T-helper 2 cell treated with Interferon-gamma antibody and Interleukin-4, amounts not matched to agents 5 μg/mL and 100 μg/mL, for 36 hours (primary cell): Measurements from ENCODE around the gene ZNRF1.
"Not testable (repeated sequence)": the region's sequence is repeated elsewhere in the genome, so short reads cannot be mapped to it uniquely, and the experiment has no call there.

Source experiments
- DNase-seq: peaks from one replicate; pipeline ENCODE4 v3.0.0; 2021; ENCODE audit warnings: low spot score
- H3K27ac Mint-ChIP-seq: one replicate; pipeline ENCODE4 v1.8.0; 2021; ENCODE audit warnings: mild to moderate bottlenecking, mixed read lengths
- H3K27me3 Mint-ChIP-seq: one replicate; pipeline ENCODE4 v1.8.0; 2021; ENCODE audit warnings: low read depth, mixed read lengths
- H3K36me3 Mint-ChIP-seq: one replicate; pipeline ENCODE4 v1.8.0; 2021; ENCODE audit warnings: low read depth, mixed read lengths
- H3K4me1 Mint-ChIP-seq: one replicate; pipeline ENCODE4 v1.8.0; 2021; ENCODE audit warnings: low read depth, mixed read lengths
- H3K4me3 Mint-ChIP-seq: one replicate; pipeline ENCODE4 v1.8.0; 2022; ENCODE audit warnings: mild to moderate bottlenecking, moderate library complexity, mixed read lengths
- H3K9me3 Mint-ChIP-seq: one replicate; pipeline ENCODE4 v1.8.0; 2021; ENCODE audit warnings: mixed read lengths

ZNRF1 gene

DNA sequence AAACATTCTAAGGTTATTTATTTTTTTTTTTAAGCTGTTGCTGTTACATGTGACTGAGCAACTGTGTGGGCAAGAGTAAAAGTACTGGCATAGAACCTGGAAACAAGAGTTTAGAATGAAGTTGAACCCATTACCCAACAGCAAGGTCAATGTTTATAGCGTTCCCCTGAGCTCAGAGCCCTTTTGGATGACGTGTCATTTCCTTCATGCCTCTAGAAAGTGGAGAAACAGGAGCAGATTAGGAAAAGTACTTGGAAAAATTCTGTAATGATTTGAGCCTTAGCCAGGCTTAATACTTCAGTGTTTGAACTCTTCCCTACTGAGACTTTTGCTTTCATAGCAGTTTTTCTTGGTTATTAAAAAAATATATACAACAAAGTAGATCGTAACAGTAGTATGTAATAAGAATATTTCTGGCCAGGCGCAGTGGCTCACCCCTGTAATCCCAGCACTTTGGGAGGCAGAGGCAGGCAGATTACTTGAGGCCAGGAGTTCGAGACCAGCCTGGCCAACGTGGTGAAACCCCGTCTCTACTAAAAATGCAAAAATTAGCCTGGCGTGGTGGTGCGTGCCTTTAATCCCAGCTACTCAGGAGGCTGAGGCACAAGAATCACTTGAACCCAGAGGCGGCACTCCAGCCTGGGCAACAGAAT lies 27.5 kb downstream of the ZNRF1 start:
- DNase-seq, H3K4me3 Mint-ChIP-seq, H3K27me3 Mint-ChIP-seq, H3K27ac Mint-ChIP-seq: not testable (repeated sequence)
- Mint-ChIP-seq H3K4me1 (peaks cover 13% of the 10 kb centered on the region), H3K36me3 (peaks cover 12% of the 10 kb centered on the region), H3K9me3 (peaks cover 10% of the 10 kb centered on the region)

DNA sequence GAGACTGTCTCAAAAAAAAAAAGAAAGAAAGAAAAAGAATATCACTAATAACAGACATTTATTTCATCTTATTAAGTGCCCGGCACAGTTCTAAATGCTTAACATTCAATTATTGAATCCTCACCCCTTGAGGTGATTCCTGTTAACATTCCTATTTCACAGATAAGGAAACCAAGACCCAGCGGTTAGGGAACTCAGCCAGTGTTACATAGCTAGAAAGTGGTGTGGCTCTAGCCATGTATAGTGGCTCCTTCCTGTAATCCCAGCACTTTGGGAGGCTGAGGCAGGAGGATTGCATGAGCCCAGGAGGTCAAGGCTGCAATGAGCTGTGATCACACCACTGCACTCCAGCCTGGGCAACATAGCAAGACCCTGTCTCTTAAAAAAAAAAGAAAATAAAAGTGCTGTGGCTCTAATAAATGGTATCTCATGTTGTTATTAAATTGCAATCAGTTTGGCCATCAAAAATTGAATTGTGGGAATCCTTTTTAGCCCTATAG lies 28.1 kb downstream of the ZNRF1 start:
- Mint-ChIP-seq H3K36me3 (peaks cover 7% of the 10 kb centered on the region), H3K4me3 (no peak overlapping the region), H3K27ac (no peak overlapping the region), H3K9me3 (peaks cover 5% of the 10 kb centered on the region), H3K27me3 (no peaks in the 10 kb centered on the region), H3K4me1 (peaks cover 13% of the 10 kb centered on the region)
- DNase-seq = no peak

DNA sequence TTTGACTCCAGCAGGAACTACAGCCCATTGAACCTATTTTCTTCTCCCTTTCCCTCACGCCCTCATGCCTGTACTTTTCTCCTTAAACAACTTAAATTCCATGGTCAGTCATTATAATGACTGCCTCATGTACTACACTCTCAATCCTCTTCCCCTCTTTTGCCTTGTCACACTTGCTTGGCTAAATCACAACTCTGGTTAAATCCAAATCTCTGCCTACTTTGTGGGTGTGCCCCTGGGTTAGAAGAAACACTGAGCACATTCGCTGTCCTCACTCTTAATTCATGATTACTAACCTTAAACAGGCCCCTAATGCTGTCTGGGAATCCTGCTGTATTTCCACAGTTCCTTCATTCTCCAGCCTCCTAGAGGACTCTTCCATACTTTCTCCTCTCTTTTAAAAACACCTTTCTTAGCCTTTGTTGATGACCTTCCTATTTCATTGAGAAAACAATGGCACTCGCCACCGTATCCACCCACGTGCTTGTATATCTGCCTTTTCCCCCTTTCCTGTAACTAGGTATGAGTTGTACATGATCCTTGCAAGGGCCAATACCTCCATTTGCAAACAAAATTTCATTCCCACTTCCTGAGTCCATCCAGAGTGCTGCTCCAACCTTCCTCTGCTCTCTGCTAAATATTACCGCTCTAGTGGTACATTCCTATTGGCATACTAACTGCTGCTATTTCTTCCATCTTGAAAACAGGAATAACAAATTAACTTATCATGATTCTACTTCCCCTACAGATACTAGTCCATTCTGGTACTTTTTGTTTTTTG lies 28.9 kb downstream of the ZNRF1 start:
- H3K36me3 Mint-ChIP-seq = peaks cover 6% of the 10 kb centered on the region
- H3K4me1 Mint-ChIP-seq = peaks cover 15% of the 10 kb centered on the region
- peaks cover 1% of the 10 kb centered on the region for H3K9me3 Mint-ChIP-seq
- DNase-seq = no peak
- no peaks in the 10 kb centered on the region for H3K27me3 Mint-ChIP-seq
- H3K4me3 Mint-ChIP-seq = no peak overlapping the region
- no peak overlapping the region for H3K27ac Mint-ChIP-seq

DNA sequence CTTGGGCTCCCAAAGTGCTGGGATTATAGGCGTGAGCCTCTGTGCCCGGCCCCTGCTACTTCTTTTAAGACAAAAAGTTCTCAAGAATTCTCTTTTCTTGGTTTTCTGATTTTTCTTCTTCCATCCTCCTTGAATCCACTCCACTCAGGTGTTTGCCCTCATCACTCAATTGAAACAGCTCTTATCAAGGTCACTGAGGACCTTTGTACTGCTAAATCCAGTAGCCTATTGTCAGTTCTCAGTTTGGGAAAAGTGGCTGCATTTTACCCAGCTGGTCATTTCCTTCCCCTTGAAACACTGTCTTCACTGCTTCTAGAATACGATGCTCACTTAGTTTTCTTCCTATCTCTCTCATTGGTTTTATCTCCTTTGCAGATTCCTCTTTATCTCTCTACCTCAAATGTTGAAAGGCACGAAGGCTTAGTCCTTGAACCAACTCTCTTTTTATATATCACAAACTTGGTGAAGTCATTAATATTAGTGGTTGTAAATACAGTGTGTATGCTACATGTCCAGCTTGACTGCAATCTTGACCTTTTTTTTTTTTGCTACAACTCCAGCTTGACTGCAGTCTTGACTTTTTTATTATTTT lies 29.8 kb downstream of the ZNRF1 start:
- no peaks in the 10 kb centered on the region for H3K9me3 Mint-ChIP-seq
- H3K36me3 Mint-ChIP-seq = peaks cover 2% of the 10 kb centered on the region
- H3K4me1 Mint-ChIP-seq = peaks cover 15% of the 10 kb centered on the region
- no peak overlapping the region for H3K27ac Mint-ChIP-seq
- no peak for DNase-seq
- H3K27me3 Mint-ChIP-seq = no peaks in the 10 kb centered on the region
- no peak overlapping the region for H3K4me3 Mint-ChIP-seq

DNA sequence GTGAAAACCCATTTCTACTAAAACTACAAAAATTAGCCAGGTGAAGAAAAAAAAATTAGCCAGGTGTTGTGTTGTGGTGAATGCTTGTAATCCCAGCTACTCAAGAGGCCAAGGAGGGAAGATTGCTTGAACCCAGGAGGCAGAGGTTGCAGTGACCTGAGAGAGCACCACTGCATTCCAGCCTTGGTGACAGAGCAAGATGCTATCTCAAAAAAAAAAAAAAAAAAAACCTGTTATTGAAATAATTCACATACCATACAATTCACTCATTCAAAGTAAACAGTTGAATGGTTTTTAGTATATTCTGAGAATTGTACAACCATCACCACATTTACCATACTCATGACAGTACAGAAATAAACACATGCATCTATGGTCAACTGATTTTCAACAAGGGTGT lies 31.0 kb downstream of the ZNRF1 start:
- H3K9me3 Mint-ChIP-seq = no peaks in the 10 kb centered on the region
- DNase-seq = no peak
- H3K36me3 Mint-ChIP-seq = peaks cover 4% of the 10 kb centered on the region
- no peak overlapping the region for H3K27ac Mint-ChIP-seq
- no peaks in the 10 kb centered on the region for H3K27me3 Mint-ChIP-seq
- H3K4me1 Mint-ChIP-seq = peaks cover 6% of the 10 kb centered on the region
- no peak overlapping the region for H3K4me3 Mint-ChIP-seq

DNA sequence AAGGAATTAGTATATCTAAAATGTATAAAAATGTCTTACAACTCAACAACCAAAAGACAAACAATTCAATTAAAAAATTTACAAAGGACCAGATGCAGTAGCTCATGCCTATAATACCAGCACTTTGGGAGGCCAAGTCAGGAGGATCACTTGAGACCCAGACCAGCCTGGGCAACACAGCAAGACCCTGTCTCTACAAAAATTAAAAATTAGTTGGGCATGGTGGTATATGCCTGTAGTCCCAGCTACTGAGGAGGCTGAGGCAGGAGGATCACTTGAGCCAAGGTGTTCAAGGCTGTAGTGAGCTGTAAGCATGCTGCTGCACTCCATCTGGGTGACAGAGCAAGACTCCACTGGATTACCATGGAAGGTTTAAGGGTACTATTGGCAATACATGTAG lies 33.8 kb downstream of the ZNRF1 start:
- no peak overlapping the region for H3K27ac Mint-ChIP-seq
- H3K4me1 Mint-ChIP-seq = peaks cover 2% of the 10 kb centered on the region
- peaks cover 20% of the 10 kb centered on the region for H3K36me3 Mint-ChIP-seq
- DNase-seq = no peak
- H3K27me3 Mint-ChIP-seq = no peaks in the 10 kb centered on the region
- H3K4me3 Mint-ChIP-seq = no peak overlapping the region
- H3K9me3 Mint-ChIP-seq = peaks cover 13% of the 10 kb centered on the region

DNA sequence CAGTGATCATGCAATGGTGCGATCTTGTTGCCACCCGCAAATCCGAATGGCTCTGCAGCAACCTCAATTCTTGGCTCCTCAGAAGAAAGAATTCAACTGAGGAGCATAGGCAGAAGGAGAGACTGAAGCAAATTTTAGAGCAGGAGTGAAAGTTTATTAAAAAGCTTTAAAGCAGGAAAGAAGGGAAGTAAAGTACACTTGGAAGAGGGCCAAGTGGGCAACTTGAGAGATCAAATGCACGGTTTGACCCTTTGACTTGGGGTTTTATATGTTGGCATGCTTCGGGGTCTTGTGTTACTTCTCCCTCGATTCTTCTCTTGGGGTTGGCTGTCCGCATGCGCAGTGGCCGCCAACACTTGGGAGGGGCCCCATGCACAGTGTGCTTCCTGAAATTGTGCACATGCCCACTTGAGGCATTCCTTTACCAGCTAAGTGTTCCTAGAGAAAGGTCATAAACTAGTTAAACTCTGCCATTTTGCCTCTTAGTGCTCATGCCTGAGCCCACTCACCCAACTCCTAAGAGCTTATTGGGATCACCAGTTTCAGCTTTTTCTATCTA lies 36.7 kb downstream of the ZNRF1 start:
- peaks cover 23% of the 10 kb centered on the region for H3K9me3 Mint-ChIP-seq
- H3K27ac Mint-ChIP-seq = no peak overlapping the region
- no peak for DNase-seq
- H3K4me3 Mint-ChIP-seq = no peak overlapping the region
- no peaks in the 10 kb centered on the region for H3K27me3 Mint-ChIP-seq
- peaks cover 2% of the 10 kb centered on the region for H3K4me1 Mint-ChIP-seq
- peaks cover 32% of the 10 kb centered on the region for H3K36me3 Mint-ChIP-seq

DNA sequence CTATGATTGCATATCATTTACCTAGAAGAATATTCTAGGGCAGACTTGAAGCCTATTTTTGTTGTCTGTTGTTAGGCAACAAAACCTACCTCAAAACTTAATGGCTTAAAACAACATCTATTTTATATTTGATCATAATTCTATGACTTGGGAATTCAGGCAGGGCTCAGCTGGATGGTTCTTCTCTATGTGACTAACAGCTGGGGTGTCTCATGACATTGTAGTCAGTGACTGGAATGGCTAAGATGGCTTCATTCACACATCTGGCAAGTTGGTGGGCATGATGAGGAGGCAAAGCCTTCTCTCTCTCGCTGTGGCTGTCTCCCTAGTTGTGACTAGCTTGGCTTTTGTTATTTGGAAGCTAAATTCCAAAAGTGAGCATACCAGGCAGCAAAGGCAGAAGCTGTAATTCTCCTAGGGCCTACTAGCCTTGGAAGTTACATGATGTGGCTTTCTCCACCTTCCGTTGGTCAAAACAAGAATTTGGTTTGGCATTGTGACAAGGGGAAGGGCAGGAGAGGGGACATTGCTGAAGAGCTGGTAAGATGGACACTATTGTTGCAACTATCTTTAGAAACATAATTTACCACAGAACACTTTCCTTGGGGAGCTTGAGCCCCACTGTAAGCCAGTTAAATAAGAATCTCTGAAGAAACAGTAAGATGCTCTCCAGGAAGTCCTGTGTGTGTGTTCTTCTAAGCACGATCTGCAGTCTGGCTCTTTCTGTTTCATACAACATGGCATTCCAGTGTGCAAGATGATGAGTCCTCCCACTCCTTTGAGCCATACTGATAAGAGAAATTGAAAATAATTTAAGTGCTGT lies 39.4 kb downstream of the ZNRF1 start:
- no peak overlapping the region for H3K27ac Mint-ChIP-seq
- peaks cover 14% of the 10 kb centered on the region for H3K4me1 Mint-ChIP-seq
- no peak for DNase-seq
- no peaks in the 10 kb centered on the region for H3K27me3 Mint-ChIP-seq
- no peak overlapping the region for H3K4me3 Mint-ChIP-seq
- peaks cover 23% of the 10 kb centered on the region for H3K9me3 Mint-ChIP-seq
- H3K36me3 Mint-ChIP-seq = peaks cover 39% of the 10 kb centered on the region

DNA sequence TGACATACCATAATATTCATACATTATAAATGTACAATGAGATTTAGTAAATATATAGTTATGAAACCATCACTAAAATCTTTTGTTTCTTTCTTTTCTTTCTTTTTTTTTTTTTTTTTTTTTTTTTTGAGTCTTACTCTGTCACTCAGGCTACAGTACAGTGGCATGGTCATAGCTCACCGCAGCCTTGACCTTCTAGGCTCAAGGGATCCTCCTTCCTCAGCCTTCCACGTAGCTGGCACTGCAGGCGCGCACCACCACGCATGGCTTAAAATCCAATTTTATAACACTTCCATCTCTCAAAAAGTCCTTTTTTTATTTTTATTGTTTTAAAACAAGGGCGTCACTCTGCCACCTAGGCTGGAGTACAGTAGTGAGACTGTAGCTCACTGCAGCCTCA lies 41.1 kb downstream of the ZNRF1 start:
- H3K27ac Mint-ChIP-seq = no peak overlapping the region
- peaks cover 16% of the 10 kb centered on the region for H3K4me1 Mint-ChIP-seq
- H3K9me3 Mint-ChIP-seq = peaks cover 23% of the 10 kb centered on the region
- no peaks in the 10 kb centered on the region for H3K27me3 Mint-ChIP-seq
- peaks cover 36% of the 10 kb centered on the region for H3K36me3 Mint-ChIP-seq
- H3K4me3 Mint-ChIP-seq = no peak overlapping the region
- no peak for DNase-seq

DNA sequence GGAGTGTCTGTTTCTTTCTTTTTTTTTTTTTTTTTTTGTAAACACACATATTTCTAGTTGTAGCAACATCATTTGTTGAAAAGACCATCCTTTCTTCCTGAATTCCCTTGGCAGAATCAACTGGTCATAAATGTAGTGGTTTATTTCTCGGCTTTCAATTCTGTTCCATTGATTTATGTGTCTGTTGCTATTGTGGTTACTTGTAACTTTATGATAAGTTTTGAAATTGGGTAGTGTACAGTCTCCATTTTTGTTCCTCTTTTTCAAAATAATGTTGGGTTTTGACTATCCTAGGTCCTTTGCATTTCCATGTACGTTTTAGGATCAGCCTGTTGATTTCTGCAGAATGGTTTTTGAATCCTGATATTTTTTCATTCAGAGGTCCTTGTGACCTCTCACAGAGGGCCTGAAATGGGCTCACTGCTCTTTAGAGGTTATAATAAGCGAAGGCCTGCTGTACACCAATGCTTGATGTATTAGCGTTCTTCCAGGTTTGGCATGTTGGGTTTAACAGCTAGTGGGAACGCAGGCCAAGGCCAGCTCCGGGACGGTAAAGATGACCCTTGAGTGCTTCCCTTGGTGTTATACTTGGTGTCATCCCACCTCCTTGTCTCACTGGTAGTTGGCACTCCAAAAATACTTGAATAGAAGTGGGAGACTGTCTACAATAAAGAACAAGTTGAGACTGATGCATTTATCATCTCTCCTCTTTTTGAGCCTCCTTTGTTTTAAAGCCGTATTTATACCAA lies 43.8 kb downstream of the ZNRF1 start:
- Mint-ChIP-seq H3K4me3 (no peak overlapping the region), H3K27ac (no peak overlapping the region)

DNA sequence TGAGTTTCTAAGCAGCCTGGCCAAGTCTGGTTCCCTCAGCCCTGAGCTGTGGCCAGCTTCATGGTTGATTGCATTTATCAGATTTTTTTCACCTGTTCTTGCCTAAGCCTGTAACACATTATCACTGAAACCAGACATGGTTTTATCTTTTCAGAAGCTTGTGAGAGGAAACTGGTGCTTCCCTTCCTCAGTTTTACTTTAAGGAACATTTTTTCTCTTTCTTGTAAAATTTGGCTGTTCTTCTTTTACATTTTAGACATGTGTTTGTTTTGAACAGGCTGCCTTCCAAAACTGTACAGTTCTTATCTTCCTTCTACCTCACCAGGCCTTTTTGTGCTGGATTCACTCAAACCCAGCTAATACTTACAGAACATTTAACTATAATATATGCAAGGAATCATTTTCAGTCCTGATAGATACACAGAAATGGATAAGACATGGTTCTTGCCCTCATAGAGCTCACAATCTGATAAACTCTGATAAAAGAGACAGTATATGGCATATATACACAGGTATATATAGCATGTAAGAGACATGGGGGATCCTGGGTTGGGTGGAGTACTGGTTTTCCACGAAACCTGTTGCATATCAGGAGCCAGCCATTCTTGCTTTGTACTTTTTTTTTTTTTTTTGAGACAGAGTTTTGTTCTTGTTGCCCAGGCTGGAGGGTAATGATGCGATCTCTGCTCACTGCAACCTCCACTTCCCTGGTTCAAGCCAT lies 44.5 kb downstream of the ZNRF1 start:
- no peak for DNase-seq
- peak overlapping the region; percentile 27 for H3K27ac Mint-ChIP-seq
- peaks cover 18% of the 10 kb centered on the region for H3K36me3 Mint-ChIP-seq
- peaks cover 4% of the 10 kb centered on the region for H3K9me3 Mint-ChIP-seq
- no peaks in the 10 kb centered on the region for H3K27me3 Mint-ChIP-seq
- no peak overlapping the region for H3K4me3 Mint-ChIP-seq
- peaks cover 16% of the 10 kb centered on the region for H3K4me1 Mint-ChIP-seq

More for the DNA sequence above, 43.8 kb downstream of the ZNRF1 start:
- DNase-seq = no peak
- Mint-ChIP-seq H3K36me3 (peaks cover 23% of the 10 kb centered on the region), H3K9me3 (peaks cover 11% of the 10 kb centered on the region), H3K27me3 (no peaks in the 10 kb centered on the region), H3K4me1 (peaks cover 16% of the 10 kb centered on the region)

DNA sequence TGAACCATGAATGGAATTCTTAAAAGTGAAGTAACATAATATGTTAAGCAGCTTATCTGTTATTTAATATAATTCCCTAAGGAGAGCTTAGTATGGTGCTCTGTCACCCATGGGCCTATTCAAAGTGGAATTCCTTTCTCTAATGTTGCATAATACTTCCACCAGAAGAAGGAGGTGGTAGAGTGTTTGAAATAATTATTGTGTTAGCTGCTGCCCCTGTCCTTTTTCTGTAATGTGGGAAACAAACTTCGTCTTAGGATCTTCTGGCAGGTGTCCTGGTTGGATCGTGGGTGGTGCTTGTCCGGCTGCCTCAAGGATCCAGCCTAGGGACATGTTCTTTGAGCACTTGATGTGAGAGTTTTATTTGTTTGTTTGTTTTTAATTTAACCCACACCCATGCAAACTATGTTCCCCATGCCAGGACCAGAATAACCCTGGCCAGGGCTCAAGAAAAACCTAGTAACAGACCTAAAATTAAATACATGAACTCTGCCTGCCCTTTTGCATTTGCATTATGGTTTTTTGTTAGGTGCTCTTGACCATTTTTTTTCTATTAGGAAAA lies 46.1 kb downstream of the ZNRF1 start:
- Mint-ChIP-seq H3K36me3 (peaks cover 25% of the 10 kb centered on the region), H3K4me1 (peaks cover 16% of the 10 kb centered on the region), H3K27me3 (no peaks in the 10 kb centered on the region), H3K9me3 (no peaks in the 10 kb centered on the region), H3K4me3 (no peak overlapping the region), H3K27ac (no peak overlapping the region)
- no peak for DNase-seq
